ENCODE results near the gene FOXO4. TPM values are rescaled to one million over a fixed set of nuclear protein-coding genes. Genes with fewer than 3 reads are reported as not detected.

The FOXO4 gene
- total and polyA plus RNA-seq, 2 of the 13 experiments (the other 11 are each of a cell fraction or from before 2014, with no cell fraction given) = 5.1 to 5.7 TPM

DNA sequence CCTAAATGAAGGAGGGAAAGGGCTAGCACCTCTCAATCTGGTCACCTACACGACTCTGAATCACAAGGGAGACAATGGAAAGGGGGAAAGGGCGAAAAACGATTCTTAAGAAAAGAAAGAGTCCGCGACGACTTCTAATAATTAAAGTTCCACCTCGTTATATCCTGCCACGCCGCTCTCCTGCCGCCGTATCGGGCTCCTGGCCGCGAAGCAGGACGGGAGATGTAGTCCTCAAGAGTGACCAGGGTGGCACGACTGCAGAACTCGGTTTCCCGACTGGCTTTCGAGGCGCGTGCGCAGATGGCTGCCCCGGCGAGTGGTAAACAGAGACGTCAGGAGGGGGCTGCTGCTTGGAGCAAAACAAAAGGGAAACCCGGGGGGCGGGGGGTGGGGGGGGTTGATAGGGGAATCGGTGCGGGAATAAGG lies at the start of gene FOXO4 (continued):
- TF ChIP-seq, protein P1, sequence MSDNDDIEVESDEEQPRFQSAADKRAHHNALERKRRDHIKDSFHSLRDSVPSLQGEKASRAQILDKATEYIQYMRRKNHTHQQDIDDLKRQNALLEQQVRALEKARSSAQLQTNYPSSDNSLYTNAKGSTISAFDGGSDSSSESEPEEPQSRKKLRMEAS (IDR thresholded peaks at IDR 0.05) = peak; percentile 27; the same call in 1 of the 2 replicates
- no peak for TF ChIP-seq ZFYVE20 (CRISPR knock-in tag; IDR thresholded peaks at IDR 0.05; ENCODE audit: borderline replicate concordance, low read depth)
- no peak for TF ChIP-seq KLF6 (CRISPR knock-in tag; IDR thresholded peaks at IDR 0.05)
- no peak for TF ChIP-seq ELF1 (CRISPR knock-in tag; IDR thresholded peaks at IDR 0.05)
- TF ChIP-seq TRIM22 (IDR thresholded peaks at IDR 0.05) = no peak
- TF ChIP-seq KDM2A (CRISPR knock-in tag; IDR thresholded peaks at IDR 0.05; ENCODE audit: borderline replicate concordance, low read depth) = peak; percentile 17; the same call in 1 of the 2 replicates
- TF ChIP-seq, protein P2, sequence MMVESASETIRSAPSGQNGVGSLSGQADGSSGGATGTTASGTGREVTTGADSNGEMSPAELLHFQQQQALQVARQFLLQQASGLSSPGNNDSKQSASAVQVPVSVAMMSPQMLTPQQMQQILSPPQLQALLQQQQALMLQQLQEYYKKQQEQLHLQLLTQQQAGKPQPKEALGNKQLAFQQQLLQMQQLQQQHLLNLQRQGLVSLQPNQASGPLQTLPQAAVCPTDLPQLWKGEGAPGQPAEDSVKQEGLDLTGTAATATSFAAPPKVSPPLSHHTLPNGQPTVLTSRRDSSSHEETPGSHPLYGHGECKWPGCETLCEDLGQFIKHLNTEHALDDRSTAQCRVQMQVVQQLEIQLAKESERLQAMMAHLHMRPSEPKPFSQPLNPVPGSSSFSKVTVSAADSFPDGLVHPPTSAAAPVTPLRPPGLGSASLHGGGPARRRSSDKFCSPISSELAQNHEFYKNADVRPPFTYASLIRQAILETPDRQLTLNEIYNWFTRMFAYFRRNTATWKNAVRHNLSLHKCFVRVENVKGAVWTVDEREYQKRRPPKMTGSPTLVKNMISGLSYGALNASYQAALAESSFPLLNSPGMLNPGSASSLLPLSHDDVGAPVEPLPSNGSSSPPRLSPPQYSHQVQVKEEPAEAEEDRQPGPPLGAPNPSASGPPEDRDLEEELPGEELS (CRISPR knock-in tag; IDR thresholded peaks at IDR 0.05) = no peak
- no peak for TF ChIP-seq PRDM4 (CRISPR knock-in tag; IDR thresholded peaks at IDR 0.05; ENCODE audit: borderline replicate concordance)
- TF ChIP-seq, protein P3, sequence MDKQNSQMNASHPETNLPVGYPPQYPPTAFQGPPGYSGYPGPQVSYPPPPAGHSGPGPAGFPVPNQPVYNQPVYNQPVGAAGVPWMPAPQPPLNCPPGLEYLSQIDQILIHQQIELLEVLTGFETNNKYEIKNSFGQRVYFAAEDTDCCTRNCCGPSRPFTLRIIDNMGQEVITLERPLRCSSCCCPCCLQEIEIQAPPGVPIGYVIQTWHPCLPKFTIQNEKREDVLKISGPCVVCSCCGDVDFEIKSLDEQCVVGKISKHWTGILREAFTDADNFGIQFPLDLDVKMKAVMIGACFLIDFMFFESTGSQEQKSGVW (CRISPR knock-in tag; IDR thresholded peaks at IDR 0.05; ENCODE audit: borderline replicate concordance) = no peak
- TF ChIP-seq ATM (IDR thresholded peaks at IDR 0.05; ENCODE audit: borderline replicate concordance) = no peak
- peak; percentile 2; the same call in 1 of the 2 replicates for TF ChIP-seq TAF1 (CRISPR knock-in tag; IDR thresholded peaks at IDR 0.05)
- no peak for TF ChIP-seq ZNF577 (CRISPR knock-in tag; IDR thresholded peaks at IDR 0.05; ENCODE audit: borderline replicate concordance, low read depth)
- no peak for TF ChIP-seq EZH2 (conservative IDR thresholded peaks at IDR 0.05; ENCODE audit: low read depth, low read length)
- no peak for TF ChIP-seq HDAC6 (IDR thresholded peaks at IDR 0.05; ENCODE audit: low read depth, low read length)
- TF ChIP-seq THRA (CRISPR knock-in tag; IDR thresholded peaks at IDR 0.05; ENCODE audit: borderline replicate concordance) = no peak
- no peak for TF ChIP-seq ZNF12 (CRISPR knock-in tag; IDR thresholded peaks at IDR 0.05)
- no peak for TF ChIP-seq ZNF850 (CRISPR knock-in tag; conservative IDR thresholded peaks at IDR 0.05)
- TF ChIP-seq, protein P4, sequence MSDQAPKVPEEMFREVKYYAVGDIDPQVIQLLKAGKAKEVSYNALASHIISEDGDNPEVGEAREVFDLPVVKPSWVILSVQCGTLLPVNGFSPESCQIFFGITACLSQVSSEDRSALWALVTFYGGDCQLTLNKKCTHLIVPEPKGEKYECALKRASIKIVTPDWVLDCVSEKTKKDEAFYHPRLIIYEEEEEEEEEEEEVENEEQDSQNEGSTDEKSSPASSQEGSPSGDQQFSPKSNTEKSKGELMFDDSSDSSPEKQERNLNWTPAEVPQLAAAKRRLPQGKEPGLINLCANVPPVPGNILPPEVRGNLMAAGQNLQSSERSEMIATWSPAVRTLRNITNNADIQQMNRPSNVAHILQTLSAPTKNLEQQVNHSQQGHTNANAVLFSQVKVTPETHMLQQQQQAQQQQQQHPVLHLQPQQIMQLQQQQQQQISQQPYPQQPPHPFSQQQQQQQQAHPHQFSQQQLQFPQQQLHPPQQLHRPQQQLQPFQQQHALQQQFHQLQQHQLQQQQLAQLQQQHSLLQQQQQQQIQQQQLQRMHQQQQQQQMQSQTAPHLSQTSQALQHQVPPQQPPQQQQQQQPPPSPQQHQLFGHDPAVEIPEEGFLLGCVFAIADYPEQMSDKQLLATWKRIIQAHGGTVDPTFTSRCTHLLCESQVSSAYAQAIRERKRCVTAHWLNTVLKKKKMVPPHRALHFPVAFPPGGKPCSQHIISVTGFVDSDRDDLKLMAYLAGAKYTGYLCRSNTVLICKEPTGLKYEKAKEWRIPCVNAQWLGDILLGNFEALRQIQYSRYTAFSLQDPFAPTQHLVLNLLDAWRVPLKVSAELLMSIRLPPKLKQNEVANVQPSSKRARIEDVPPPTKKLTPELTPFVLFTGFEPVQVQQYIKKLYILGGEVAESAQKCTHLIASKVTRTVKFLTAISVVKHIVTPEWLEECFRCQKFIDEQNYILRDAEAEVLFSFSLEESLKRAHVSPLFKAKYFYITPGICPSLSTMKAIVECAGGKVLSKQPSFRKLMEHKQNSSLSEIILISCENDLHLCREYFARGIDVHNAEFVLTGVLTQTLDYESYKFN (CRISPR knock-in tag; conservative IDR thresholded peaks at IDR 0.05) = no peak

All from HepG2 (cell line).